Neural crest cell (in vitro differentiated cells): Measurements from ENCODE around the gene CEP97. TPM values are rescaled to one million over a fixed set of nuclear protein-coding genes. Genes with fewer than 3 reads are reported as not detected.
"Not testable (repeated sequence)": the region's sequence is repeated elsewhere in the genome, so short reads cannot be mapped to it uniquely, and the experiment has no call there.

Source experiments
- DNase-seq: peaks from one replicate; pipeline ENCODE4 v3.0.0; 2021; ENCODE audit warnings: low read depth, mixed read lengths, low spot score
- H3K27ac Mint-ChIP-seq: one replicate; pipeline ENCODE4 v1.8.0; 2021; ENCODE audit warnings: mild to moderate bottlenecking, mixed read lengths; ENCODE audit not compliant: unreplicated experiment
- H3K27me3 Mint-ChIP-seq: 2 replicates; pipeline ENCODE4 v1.8.0; 2021; ENCODE audit warnings: low read depth, mild to moderate bottlenecking, mixed read lengths
- H3K36me3 Mint-ChIP-seq: 2 replicates; pipeline ENCODE4 v1.8.0; 2021; ENCODE audit warnings: low read depth, mild to moderate bottlenecking, mixed read lengths
- H3K4me1 Mint-ChIP-seq: 2 replicates; pipeline ENCODE4 v1.8.0; 2021; ENCODE audit warnings: mixed read lengths
- H3K4me3 Mint-ChIP-seq: one replicate; pipeline ENCODE4 v1.8.0; 2021; ENCODE audit warnings: mild to moderate bottlenecking, mixed read lengths
- H3K9me3 Mint-ChIP-seq: 2 replicates; pipeline ENCODE4 v1.8.0; 2021; ENCODE audit warnings: mixed read lengths
- total RNA-seq: library from RNA; stranded (reverse); gene quantifications from 2 replicates; pipeline ENCODE4 v1.2.1, GENCODE V29; 2021
- TF ChIP-seq, protein P1 (sequence below): fragments of 200-600 bp; sonication (generic); conservative IDR thresholded peaks from 2 replicates; pipeline ENCODE4 v1.5.0; 2021; ENCODE audit warnings: antibody characterized with exemption, mild to moderate bottlenecking

Gene CEP97
- total RNA-seq, 1 donor from 2014 or later = 25.1 TPM

DNA sequence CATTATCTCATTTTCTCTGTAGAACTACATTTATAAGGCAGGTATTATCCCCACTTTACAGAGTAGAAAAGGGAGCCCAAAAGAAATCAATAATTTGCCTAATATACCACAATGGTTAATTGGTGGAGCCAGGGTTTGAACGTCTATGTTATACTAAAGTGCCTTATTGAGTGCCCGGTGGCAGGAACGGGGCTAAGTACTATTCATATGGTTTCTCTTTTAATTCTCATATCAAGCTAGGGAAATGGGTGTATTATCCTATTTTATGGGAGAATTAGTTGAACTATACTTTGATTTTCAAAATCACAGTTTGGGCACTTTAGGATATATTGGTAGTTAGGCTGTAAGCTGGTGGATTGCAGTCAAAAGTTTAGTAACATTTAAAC, 1.5 kb downstream of the CEP97 start:
- H3K4me3 Mint-ChIP-seq = peak overlapping the region; percentile 99
- peaks cover 21% of the 10 kb centered on the region for H3K4me1 Mint-ChIP-seq
- no peaks in the 10 kb centered on the region for H3K9me3 Mint-ChIP-seq
- DNase-seq = no peak
- no peaks in the 10 kb centered on the region for H3K27me3 Mint-ChIP-seq
- H3K27ac Mint-ChIP-seq = peak overlapping the region; percentile 97
- peaks cover 9% of the 10 kb centered on the region for H3K36me3 Mint-ChIP-seq
- TF ChIP-seq, protein P1, sequence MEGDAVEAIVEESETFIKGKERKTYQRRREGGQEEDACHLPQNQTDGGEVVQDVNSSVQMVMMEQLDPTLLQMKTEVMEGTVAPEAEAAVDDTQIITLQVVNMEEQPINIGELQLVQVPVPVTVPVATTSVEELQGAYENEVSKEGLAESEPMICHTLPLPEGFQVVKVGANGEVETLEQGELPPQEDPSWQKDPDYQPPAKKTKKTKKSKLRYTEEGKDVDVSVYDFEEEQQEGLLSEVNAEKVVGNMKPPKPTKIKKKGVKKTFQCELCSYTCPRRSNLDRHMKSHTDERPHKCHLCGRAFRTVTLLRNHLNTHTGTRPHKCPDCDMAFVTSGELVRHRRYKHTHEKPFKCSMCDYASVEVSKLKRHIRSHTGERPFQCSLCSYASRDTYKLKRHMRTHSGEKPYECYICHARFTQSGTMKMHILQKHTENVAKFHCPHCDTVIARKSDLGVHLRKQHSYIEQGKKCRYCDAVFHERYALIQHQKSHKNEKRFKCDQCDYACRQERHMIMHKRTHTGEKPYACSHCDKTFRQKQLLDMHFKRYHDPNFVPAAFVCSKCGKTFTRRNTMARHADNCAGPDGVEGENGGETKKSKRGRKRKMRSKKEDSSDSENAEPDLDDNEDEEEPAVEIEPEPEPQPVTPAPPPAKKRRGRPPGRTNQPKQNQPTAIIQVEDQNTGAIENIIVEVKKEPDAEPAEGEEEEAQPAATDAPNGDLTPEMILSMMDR = no peak

DNA sequence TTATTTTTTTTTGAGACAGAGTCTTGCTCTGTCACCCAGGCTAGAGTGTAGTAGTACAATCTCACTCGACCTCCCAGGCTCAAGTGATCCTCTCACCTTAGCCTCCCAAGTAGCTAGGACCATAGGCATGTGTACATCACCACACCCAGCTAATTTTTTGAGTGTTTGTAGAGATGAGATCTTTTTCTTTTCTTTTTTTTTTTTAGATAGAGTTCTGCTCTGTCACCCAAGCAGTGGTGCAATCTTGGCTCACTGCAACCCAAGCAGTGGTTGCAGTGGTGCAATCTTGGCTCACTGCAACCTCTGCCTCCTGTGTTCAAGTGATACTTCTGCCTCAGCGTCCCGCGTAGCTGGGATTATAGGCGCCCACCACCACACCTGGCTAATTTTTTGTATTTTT, 5.2 kb downstream of the CEP97 start:
- Mint-ChIP-seq H3K4me3 (no peak overlapping the region), H3K27ac (no peak overlapping the region), H3K36me3 (peaks cover 33% of the 10 kb centered on the region), H3K27me3 (no peaks in the 10 kb centered on the region), H3K9me3 (peaks cover 1% of the 10 kb centered on the region), H3K4me1 (peaks cover 27% of the 10 kb centered on the region)
- TF ChIP-seq, protein P1 = no peak
- no peak for DNase-seq

DNA sequence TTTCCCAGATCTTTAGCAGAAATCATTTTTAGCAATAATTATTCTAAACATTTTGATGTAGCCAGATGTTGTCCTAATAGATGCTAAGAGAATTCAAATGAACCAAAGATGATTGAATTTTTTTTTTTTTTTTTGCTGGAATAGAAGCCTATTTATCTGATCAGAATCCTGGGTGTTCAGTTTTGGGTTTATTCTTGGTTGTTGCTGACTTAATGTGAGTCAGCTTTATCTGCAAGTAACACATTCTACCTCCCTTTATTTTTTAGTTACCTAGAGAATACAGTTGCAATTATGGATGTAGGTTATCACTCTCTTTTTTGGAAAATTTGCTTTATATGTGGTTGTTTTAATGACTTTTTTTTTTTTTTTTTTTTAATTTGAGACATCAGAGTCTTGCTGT, 6.4 kb downstream of the CEP97 start:
- peaks cover 22% of the 10 kb centered on the region for H3K4me1 Mint-ChIP-seq
- DNase-seq = no peak
- TF ChIP-seq, protein P1 = no peak
- H3K27ac Mint-ChIP-seq = no peak overlapping the region
- H3K4me3 Mint-ChIP-seq = no peak overlapping the region
- H3K9me3 Mint-ChIP-seq = peaks cover 7% of the 10 kb centered on the region
- H3K36me3 Mint-ChIP-seq = peaks cover 44% of the 10 kb centered on the region
- no peaks in the 10 kb centered on the region for H3K27me3 Mint-ChIP-seq

DNA sequence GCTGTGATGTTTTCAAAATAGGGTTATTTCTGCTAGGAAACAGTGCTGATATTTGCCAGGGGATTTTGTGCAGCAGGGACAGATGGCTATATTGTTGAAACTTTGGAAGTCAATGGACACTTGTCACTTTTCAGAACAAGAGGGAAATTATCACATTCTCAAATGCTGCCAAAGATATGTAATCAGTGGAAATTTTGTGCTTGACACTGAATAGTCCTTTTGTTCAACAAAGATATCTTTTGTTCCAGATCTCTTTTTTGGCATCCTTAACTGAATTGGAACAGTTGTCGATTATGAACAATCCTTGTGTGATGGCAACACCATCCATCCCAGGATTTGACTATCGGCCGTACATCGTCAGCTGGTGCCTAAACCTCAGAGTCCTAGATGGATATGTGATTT, 7.8 kb downstream of the CEP97 start:
- Mint-ChIP-seq H3K9me3 (peaks cover 11% of the 10 kb centered on the region), H3K4me3 (no peak overlapping the region), H3K36me3 (peaks cover 58% of the 10 kb centered on the region), H3K27ac (peak overlapping the region; percentile 70), H3K27me3 (no peaks in the 10 kb centered on the region), H3K4me1 (peaks cover 13% of the 10 kb centered on the region)
- TF ChIP-seq, protein P1 = no peak
- DNase-seq = no peak

DNA sequence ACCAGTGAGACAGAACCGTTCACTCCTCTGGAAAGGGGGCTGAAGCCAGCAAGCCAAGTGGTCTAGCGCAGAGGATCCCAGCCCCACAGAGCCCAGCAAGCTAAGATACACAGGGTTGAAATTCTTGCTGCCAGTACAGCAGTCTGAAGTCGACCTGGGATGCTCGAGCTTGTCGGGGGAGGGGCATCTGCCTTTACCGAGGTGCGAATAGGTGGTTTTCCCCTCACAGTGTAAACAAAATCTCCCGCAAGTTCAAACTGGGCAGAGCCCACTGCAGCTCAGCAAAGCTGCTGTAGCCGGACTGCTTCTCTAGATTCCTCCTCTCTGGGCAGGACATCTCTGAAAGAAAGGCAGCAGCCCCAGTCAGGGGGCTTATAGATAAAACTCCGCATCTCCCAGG, 11.4 kb downstream of the CEP97 start:
- Mint-ChIP-seq H3K4me1 (peaks cover 13% of the 10 kb centered on the region), H3K27me3 (no peaks in the 10 kb centered on the region), H3K27ac (no peak overlapping the region), H3K9me3 (peaks cover 33% of the 10 kb centered on the region), H3K4me3 (no peak overlapping the region), H3K36me3 (peaks cover 77% of the 10 kb centered on the region)
- TF ChIP-seq, protein P1 = no peak
- no peak for DNase-seq

DNA sequence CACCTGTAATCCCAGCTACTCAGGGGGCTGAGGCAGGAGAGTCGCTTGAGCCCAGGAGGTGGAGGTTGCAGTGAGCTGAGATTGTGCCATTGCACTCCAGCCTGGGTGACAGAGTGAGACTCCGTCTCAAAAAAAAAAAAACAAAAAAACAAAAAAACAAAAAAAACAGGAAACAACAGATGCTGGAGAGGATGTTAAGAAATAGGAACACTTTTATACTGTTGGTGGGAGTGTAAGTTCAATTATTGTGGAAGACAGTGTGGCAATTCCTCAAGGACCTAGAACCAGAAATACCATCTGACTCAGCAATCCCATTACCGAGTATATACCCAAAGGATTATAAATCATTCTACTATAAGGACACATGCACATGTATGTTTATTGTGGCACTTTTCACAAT, 17.5 kb downstream of the CEP97 start:
- peaks cover 25% of the 10 kb centered on the region for H3K9me3 Mint-ChIP-seq
- H3K27me3 Mint-ChIP-seq = not testable (repeated sequence)

More for the DNA sequence above, 17.5 kb downstream of the CEP97 start:
- peaks cover 63% of the 10 kb centered on the region for H3K36me3 Mint-ChIP-seq
- not testable (repeated sequence) for H3K4me1 Mint-ChIP-seq, H3K27ac Mint-ChIP-seq, H3K4me3 Mint-ChIP-seq, DNase-seq
